Measurements from ENCODE around the gene PIAS2. TPM values are rescaled to one million over a fixed set of nuclear protein-coding genes. Genes with fewer than 3 reads are reported as not detected.
"Not testable (repeated sequence)": the region's sequence is repeated elsewhere in the genome, so short reads cannot be mapped to it uniquely, and the experiment has no call there.

PIAS2 gene, protein sequence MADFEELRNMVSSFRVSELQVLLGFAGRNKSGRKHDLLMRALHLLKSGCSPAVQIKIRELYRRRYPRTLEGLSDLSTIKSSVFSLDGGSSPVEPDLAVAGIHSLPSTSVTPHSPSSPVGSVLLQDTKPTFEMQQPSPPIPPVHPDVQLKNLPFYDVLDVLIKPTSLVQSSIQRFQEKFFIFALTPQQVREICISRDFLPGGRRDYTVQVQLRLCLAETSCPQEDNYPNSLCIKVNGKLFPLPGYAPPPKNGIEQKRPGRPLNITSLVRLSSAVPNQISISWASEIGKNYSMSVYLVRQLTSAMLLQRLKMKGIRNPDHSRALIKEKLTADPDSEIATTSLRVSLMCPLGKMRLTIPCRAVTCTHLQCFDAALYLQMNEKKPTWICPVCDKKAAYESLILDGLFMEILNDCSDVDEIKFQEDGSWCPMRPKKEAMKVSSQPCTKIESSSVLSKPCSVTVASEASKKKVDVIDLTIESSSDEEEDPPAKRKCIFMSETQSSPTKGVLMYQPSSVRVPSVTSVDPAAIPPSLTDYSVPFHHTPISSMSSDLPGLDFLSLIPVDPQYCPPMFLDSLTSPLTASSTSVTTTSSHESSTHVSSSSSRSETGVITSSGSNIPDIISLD
- 10 to 100 TPM; 19.5 to 33.8 (median 27.0) TPM for total RNA-seq

DNA sequence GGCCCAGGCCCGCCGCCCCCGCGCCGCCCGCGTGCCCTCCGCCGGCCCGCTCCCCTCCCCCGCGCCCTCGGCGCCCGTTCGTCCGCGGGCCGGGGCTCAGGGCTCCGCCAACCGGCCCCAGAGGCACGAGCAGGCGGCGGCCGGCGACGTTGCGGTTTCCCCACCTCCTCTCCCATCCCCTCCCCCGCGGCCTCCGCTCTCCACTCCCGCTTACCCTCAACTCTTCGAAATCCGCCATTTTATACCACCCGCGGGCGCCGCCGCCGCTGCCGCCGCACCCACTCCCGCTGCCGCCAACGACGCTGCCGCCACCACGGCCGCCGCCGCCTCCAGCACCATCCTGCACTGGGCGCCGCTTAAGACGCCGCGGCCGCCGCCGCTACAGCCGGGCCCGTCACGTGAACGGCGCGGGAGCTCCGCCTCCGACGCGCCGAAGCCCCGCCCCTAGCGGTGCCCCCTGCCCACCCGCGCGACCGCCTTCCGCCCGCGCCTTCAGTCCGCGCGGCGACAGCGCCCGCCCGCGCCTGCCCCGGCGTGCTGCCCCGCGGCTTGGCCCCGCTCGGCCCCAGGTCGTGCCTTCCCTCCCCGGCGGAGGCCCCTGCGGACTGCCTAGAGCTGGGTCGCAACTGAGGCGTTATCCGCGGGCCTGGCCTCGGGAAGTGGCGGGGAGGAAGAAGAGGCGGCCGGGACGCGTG lies at the start of gene PIAS2, which contains the start of gene KATNAL2:
TSS of gene PIAS2 (minus strand) at position 400 of the 695 bp plus-strand sequence. CDS start at position 238, 162 bp downstream.
TSS of gene KATNAL2 (plus strand) at position 495 of the 695 bp plus-strand sequence. CDS start 29,271 bp downstream, outside the sequence.
- H3K9me3 ChIP-seq = no peaks in the 10 kb centered on the region
- peak; percentile 83 for DNase-seq
- intact Hi-C loops (cut with DNase I; ENCODE audit: low total_unique reads) = loop anchor here (10.0 kb wide), 1 partner anchor 1078 kb away; no protein-coding TSS in a partner anchor
- peaks cover 3 to 25% (median 17%) of the 10 kb centered on the region in 4 donors for H3K4me1 ChIP-seq
- H3K36me3 ChIP-seq = no peaks in the 10 kb centered on the region
- H3K4me3 ChIP-seq = peak within 1 kb of the TSS; percentile 69 to 87 (median 78)
- in situ Hi-C loops (cut with MboI; ENCODE audit: low pct_ligation_motif_present in 1 of 4, low pct_unique_long_range_greater_than_20kb in 1 of 4, low sequenced_read_pairs in 3 of 4) = no loop called here
- 1% methylated on average over 92 of the region's 107 CpGs; no CpG with 5 or more reads in 1 of the 2 donors for WGBS, 2 donors (ENCODE audit: low coverage in 1 of 2)
- TF ChIP-seq, protein P1, sequence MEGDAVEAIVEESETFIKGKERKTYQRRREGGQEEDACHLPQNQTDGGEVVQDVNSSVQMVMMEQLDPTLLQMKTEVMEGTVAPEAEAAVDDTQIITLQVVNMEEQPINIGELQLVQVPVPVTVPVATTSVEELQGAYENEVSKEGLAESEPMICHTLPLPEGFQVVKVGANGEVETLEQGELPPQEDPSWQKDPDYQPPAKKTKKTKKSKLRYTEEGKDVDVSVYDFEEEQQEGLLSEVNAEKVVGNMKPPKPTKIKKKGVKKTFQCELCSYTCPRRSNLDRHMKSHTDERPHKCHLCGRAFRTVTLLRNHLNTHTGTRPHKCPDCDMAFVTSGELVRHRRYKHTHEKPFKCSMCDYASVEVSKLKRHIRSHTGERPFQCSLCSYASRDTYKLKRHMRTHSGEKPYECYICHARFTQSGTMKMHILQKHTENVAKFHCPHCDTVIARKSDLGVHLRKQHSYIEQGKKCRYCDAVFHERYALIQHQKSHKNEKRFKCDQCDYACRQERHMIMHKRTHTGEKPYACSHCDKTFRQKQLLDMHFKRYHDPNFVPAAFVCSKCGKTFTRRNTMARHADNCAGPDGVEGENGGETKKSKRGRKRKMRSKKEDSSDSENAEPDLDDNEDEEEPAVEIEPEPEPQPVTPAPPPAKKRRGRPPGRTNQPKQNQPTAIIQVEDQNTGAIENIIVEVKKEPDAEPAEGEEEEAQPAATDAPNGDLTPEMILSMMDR (IDR thresholded peaks at IDR 0.05) = no peak
- no peak for TF ChIP-seq EP300 (IDR thresholded peaks at IDR 0.05; ENCODE audit: low read depth)
- peak; percentile 58 to 89 (median 63) for TF ChIP-seq POLR2AphosphoS5 (IDR thresholded peaks at IDR 0.05)
- TF ChIP-seq POLR2A (IDR thresholded peaks at IDR 0.05) = peak; percentile 76
- H3K27ac ChIP-seq = peak within 1 kb of the TSS; percentile 87 to 96 (median 92)
- H3K27me3 ChIP-seq = no peaks in the 10 kb centered on the region

DNA sequence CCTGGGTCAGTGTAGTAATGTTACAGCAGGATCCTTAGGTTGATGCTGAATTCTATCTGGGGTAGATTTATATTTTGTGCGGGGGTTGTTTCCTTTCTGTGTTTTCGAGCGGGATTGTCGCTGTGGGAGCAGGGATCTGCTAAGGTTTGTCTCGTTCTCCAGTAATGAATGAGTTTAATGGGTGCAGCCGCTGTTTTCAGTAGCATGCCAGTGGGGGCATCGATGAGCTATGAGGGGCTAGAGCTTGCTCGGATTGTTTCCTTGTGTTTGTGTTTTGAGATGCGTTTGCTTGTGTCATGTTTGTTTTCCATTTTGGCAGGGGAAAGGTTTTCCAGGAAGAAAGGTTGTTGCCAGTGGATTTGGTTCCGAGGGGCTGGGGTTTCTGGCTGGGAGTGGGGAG lies 49.0 kb upstream of the PIAS2 start:
- H3K27me3 ChIP-seq; H3K4me1 ChIP-seq; H3K27ac ChIP-seq; in situ Hi-C loops (cut with MboI; ENCODE audit: low pct_ligation_motif_present in 1 of 4, low pct_unique_long_range_greater_than_20kb in 1 of 4, low sequenced_read_pairs in 3 of 4); intact Hi-C loops (cut with DNase I; ENCODE audit: low total_unique reads); H3K4me3 ChIP-seq; DNase-seq; H3K9me3 ChIP-seq; H3K36me3 ChIP-seq: not testable (repeated sequence)
- WGBS, 2 donors (ENCODE audit: low coverage in 1 of 2) = 79% methylated on average over 4 of the region's 10 CpGs; no CpG with 5 or more reads in 1 of the 2 donors

DNA sequence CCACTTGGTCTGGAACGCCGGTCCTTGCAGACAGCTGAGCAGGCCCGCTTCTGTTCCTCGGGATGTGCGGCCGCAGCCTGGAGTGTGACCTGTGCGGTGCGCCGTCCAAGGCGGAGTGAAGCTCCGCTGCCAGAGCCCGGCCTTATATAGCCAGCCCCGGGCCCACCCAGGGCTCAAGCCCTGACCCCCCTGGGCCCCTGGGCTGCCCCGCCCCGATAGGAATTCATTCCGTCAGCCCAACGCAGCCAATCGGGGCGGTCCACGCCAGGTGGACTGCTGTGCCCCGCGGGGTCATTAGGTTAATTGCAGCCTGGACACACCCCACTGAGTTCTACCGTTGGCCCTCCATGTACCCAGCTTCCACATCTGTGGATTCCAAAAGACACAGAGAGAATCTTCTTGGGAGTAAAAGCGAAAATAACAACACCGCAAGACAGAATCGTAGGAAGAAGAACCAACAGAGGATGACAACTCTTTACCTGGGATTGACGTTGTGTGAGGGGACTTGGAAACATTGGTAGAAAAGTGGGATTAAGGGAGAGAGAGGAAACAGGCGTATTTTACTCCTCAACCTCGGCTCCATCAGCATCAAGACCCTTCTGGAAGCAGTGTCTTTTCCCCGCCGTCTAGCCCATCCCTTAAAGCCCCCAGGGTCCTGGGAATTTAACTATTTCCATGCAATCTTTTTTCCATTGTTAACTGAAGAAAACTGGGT lies 47.4 kb upstream of the PIAS2 start:
- H3K27me3 ChIP-seq; H3K4me3 ChIP-seq; H3K4me1 ChIP-seq; H3K9me3 ChIP-seq; H3K36me3 ChIP-seq; intact Hi-C loops (cut with DNase I; ENCODE audit: low total_unique reads); in situ Hi-C loops (cut with MboI; ENCODE audit: low pct_ligation_motif_present in 1 of 4, low pct_unique_long_range_greater_than_20kb in 1 of 4, low sequenced_read_pairs in 3 of 4); DNase-seq; H3K27ac ChIP-seq: not testable (repeated sequence)
- 86 to 88% methylated on average over 8 of the region's 31 CpGs for WGBS, 2 donors (ENCODE audit: low coverage in 1 of 2)

DNA sequence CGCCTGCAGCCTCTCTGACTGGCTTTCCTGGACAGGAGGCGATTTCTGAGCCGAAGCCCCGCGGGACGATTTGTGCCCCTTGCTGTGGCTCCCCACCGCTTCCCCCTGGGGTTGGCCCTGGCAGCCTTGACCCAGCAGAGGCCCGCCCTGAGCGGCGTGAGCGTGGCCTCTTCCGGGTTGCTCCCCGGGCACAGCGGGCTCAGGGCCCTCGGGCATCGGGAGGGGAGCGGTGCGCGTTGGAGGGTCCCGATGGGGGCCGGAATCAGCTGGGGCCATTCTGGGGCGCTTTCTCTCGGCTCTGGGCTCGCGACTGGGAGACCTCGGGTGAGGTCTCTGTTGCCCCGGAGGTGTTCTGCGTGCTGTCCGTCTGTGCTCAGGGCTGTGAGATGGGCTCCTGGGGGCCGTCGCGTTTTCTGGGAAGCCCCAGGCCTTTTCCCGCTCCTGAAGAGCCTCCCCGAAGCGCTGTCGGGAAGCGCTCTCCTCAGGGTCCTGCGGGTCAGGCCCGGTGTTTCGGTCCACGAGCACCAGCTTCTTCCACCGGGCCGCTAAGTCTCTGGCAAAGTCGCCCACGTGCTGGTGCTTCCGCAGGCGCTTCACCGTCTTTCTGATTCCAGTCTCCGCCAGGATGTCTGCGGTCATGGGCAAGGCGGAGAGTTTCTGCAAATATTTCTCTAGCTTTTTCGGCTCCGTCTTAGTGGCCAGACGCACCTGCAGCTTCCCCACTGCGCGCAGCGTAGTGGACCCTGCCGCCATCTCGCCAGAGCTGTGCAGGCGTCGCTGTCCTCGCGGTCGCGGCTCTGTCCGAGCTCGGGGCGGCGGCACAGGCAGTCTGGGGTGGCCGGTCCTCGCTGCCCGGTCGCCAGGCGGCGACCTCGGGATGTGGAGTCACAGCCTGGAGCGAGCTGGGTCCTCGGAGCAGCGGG lies 46.6 kb upstream of the PIAS2 start:
- H3K27me3 ChIP-seq; H3K36me3 ChIP-seq; H3K4me1 ChIP-seq; H3K27ac ChIP-seq; intact Hi-C loops (cut with DNase I; ENCODE audit: low total_unique reads); H3K9me3 ChIP-seq; H3K4me3 ChIP-seq; DNase-seq; in situ Hi-C loops (cut with MboI; ENCODE audit: low pct_ligation_motif_present in 1 of 4, low pct_unique_long_range_greater_than_20kb in 1 of 4, low sequenced_read_pairs in 3 of 4): not testable (repeated sequence)
- WGBS, 2 donors (ENCODE audit: low coverage in 1 of 2) = no CpG with 5 or more reads among the region's 79 CpGs

DNA sequence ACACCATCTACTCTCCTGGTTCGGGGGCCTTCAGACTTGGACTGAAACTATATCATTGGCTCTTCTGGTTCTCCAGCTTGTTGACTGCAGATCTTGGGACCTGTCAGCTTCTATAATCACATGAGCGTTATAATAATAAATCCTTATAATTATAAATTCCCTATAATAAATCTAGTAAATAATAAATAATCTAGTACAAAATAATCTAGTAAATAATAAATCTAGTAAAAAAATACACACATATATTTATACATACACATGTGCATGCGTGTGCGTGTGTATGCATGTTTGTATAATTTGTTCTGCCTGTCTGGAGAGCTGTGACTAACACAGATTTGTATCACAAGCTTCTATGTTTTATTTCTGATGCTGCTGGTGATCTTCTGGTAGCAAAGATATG lies 40.9 kb upstream of the PIAS2 start:
- no peaks in the 10 kb centered on the region for H3K9me3 ChIP-seq
- no peaks in the 10 kb centered on the region for H3K36me3 ChIP-seq
- in situ Hi-C loops (cut with MboI; ENCODE audit: low pct_ligation_motif_present in 1 of 4, low pct_unique_long_range_greater_than_20kb in 1 of 4, low sequenced_read_pairs in 3 of 4) (no loop called here), intact Hi-C loops (cut with DNase I; ENCODE audit: low total_unique reads) (no loop called here)
- H3K27ac ChIP-seq = no peak overlapping the region
- no peak for TF ChIP-seq EP300 (IDR thresholded peaks at IDR 0.05; ENCODE audit: low read depth)
- no peak for TF ChIP-seq POLR2AphosphoS5 (IDR thresholded peaks at IDR 0.05)
- TF ChIP-seq POLR2A (IDR thresholded peaks at IDR 0.05) = no peak
- TF ChIP-seq, protein P1 (IDR thresholded peaks at IDR 0.05) = no peak
- H3K4me1 ChIP-seq = no peaks in the 10 kb centered on the region
- H3K27me3 ChIP-seq = no peaks in the 10 kb centered on the region
- H3K4me3 ChIP-seq = no peak overlapping the region
- no peak for DNase-seq
- 66 to 82% methylated on average over 4 of the region's 4 CpGs for WGBS, 2 donors (ENCODE audit: low coverage in 1 of 2)
